Renal cortex interstitium (tissue), 11 donors: ENCODE results near the gene ABLIM1. TPM values are rescaled to one million over a fixed set of nuclear protein-coding genes. Genes with fewer than 3 reads are reported as not detected.

Source experiments
- DNase-seq, 11 donors: peaks; one replicate each; pipeline ENCODE4 v3.0.0-alpha.2; 2013; ENCODE audit warnings: low read depth in 9 of 11, low spot score in 4 of 11; ENCODE audit errors: extremely low read depth in 1 of 11
- polyA plus RNA-seq, 3 donors: library from polyadenylated mRNA; unstranded; fragments of 120-200 nt; gene quantifications; one replicate each; pipeline ENCODE4 v1.2.1, GENCODE V29; 2013; ENCODE audit not compliant: insufficient read length in 3 of 3

ABLIM1 gene
- polyA plus RNA-seq, 3 donors, result 86.6 to 120 (median 104) TPM

DNA sequence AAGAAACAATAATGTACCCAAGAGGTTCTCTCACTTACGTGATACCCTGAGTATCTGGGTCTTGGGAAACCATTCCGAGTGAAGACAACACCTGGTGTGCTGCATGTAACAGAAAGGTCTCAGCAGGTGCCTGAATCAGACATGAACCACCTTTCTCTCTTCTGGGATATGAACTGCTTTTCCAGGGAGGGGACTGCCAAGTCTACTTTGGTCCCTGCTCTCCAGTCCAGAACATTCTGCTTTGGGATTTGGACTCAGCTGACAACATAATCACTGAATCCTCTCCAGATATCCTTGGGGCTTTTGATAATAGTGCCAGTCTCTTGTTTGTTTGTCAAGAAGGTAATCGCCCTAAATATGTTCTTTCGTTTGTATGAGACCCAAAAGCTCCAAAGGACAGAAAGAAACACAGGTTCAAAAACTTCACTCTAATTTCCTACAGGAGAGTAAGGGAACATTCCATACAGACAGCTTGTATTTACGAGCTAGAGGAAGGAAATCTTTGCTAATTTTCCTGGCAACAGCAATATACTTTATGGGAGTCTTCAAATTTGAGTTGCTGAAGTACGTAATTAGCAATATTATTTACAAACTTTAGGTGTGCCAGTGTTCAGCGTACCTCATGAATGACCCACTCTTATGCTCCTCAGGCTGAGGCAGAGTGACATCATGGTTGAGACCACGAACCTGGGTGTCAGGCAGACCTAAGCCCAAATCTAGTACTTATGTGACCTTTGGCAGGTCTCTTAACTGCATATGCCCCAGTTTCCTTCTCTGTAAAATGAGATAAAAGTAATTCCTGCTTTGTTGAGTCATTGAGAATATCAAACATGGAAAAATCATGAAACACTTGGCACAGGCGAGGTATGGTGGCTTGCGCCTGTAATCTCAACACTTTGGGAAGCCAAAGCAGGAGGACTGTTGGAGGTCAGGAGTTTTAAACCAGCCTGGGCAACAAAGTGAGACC is 5.4 kb downstream of the ABLIM1 start:
- DNase-seq, result no peak

DNA sequence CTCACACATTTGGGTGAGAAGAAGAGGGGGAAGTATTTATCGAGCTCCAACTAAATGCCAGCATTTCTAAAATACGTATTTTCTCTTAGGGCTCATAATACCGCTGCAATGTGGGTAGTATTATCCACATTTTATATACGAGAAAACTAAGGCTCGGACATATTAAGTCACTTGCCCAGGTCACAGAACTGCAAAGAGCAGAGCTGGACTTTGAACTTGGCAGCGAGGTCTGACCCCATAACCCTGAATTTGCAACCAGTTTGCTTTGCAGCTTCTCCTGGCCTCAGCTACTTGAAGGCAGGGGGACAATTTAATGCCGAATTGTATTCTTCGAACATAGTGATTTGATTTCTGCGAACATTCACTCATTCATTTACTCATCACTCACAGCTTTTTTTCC is 7.2 kb downstream of the ABLIM1 start:
- DNase-seq, result no peak

DNA sequence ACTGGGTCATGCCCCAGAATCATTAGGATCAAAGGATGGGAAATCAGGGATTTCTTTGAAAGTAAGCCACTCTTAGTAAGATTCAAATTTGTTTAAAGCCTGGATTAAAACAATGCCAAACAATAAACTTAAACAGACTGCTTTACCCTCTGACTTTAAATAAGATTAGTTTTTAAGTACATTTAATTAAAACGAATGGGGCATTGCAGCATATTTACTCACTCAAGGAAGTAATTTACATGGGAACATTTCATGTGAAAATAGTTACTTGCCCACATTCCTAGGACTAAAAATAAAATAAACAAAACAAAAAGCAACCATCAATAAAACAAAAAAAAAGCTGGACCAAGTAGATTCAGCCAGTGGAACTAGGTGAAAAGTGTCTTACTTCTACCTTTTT is 7.8 kb downstream of the ABLIM1 start:
- no peak for DNase-seq

DNA sequence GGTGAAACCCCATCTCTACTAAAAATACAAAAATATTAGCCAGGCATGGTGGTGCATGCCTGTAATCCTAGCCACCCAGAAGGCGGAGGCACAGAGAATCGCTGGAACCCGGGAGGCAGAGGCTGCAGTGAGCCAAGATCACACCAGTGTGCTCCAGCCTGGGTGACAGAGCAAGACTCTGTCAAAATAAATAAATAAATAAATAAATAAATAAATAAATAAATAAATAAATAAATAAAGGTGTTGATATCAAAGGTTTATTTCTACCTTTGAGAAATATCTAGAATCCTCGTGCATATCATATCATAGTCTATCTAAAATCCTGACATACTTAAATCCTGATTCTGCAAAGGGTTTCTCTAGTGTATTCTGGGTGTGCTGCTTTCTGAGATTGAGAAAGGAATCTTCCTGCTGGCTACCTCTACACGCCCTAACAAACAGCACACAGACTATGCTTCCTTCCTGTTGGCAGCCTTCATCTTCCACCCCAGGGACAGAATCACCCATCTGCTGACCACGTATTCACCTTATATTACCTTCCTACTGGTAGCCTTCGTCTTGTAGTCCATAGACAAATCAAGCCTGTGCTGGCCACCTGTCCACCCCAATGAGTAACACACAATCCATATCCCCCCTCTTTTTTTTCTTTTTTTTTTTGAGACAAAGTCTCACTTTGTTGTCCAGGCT is 8.7 kb downstream of the ABLIM1 start:
- DNase-seq, result no peak

DNA sequence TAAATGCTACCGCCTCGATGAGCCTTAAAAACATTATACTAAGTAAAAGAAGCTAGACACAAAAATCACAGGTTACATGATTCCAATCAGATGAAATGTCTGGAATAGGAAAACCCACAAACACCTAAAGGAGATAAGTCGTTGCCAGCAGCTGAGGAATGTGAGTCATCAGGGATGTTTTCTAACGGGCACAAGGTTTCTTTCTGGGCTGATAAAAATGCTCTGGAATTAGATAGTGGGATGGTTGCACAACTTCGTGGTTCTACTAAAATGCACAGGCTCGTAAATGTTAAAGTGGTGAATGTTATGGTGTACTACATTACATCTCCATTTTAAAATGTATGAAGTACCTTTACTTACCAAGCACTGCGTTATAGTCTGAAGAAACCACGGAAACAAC is 9.7 kb downstream of the ABLIM1 start:
- DNase-seq, result no peak

DNA sequence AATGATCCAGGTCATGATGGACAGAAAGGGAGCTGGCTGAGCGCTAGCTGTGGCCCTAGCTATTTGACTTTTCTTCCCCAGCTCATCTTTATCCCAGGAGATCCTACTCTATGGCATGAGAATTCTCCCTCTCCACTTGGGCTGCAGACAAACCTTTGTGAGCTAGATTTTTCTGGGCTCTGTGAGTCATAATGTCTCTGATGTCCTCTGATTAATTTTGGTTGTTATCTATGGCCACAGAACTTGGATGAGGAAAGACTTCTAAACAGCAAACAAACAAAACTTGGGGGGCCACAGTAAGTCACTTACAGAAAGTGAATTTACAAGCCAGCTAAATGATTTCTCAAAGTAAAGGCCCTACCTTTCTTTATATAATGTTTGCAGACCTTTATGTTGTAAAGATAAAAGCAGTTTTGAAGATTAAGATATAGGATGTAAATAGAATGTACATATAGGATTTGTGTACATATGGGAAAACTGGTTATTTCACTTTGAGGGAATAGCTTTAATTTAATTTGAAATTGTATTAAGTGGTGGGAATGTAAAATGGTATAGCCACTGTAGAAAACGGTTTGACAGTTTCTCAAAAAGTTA is 10.4 kb downstream of the ABLIM1 start:
- no peak for DNase-seq

DNA sequence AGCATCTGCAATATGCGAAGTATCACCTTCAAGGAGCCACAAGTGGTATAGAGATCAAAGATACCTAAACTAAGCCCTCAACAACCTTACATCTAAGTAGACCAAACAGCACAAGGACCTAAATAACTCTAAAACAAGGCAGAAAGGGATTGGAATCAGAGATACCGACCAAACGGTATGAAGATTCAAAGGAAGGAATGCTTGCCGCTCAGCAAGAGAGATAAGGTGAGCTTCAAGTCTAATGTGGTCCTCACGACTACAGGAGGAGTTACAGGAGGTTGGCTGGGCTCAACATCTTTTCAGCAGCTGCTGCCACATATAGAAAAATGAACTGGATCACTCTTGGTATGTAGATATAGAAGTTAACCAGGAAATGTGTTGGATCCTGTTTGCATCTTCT is 11.6 kb downstream of the ABLIM1 start:
- no peak for DNase-seq

DNA sequence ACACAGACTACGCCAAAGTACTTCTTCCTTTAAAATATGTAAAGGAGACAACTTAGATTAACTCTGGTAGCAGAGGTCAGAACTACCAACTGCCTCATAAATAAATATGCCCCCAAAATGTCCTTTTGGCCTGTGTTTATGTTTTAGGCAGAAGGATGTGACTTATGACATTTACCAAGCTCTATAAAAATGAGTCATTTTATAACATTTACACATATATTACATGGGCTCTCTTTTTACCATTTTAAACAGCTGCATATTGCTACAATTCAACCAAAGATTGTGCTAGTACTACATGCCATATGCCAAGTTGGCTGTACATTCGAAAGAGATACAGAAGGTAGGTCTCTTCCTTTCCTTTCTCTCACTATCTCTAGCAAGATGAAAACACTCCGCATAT is 12.4 kb downstream of the ABLIM1 start:
- no peak for DNase-seq

DNA sequence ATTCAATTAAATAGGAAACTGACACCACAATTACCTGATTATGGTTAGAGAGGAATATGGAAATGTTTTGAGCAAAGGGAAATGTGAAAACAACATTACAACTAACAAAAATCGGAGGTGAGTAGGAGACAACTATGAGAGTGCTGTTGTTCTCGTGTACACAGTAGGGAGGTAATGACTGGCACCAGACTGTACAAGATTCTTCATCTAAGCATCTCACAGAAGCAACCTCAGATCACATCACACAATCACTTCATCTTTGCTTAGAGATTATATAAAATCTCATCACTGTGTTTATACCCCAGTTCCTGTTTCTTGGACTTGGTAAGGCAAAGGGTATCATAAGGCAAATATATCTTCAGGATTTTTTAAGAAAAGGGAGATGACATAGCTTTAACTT is 14.9 kb downstream of the ABLIM1 start:
- no peak for DNase-seq

DNA sequence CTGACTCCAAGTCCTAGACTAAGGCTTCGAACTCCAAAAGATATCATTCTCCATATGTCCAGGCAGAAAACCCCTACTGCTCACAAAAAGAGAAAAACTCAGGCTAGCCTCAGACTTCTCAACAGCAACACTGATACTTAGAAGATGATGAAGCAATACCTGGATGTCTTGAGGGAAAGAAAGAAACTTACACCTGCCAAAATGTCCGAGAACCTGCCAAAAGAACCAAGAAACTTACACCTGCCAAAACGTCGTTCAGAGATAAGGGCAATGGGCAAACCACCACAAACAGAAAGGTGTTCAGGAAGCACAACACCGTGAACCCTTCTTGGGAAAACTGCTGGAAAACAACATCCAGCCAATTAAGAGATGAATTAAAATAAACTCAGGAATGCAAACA is 15.3 kb downstream of the ABLIM1 start:
- no peak for DNase-seq

DNA sequence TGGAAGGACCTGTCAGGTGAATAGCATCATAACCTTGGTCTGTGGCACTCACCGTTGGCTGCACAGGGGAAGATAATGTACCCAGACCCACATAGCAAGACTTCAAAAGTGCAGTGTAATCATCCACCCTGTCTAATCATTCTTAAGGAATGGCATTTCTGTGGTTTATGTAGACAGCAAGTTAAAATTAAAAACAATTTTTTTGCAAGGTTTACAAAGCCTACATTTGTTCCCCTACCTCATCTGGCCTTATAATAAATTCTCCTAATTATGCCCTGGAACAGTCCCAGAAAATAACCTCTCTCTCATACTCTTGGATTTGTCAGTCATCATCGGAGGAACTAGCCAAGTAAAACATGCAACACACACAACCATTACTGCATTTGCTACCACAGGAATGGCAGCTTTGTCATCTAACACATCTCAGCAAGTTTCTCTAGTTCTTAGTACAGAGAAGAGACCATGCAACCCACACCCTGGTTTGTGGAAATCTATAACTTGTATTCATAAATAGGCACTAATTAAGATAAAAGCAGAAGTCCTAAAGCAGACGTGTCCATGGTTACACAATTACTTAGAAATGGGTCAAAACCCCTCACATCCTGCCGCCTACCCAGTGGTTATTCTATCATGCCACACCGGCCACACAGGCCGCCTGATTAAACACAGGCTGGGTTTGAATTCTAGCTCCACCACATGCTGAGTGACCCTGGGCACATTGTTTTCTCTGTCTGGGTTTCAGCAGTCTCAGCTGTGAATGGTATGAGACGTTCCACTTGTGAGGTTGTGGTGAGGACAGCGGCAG is 19.1 kb downstream of the ABLIM1 start:
- DNase-seq, result no peak

DNA sequence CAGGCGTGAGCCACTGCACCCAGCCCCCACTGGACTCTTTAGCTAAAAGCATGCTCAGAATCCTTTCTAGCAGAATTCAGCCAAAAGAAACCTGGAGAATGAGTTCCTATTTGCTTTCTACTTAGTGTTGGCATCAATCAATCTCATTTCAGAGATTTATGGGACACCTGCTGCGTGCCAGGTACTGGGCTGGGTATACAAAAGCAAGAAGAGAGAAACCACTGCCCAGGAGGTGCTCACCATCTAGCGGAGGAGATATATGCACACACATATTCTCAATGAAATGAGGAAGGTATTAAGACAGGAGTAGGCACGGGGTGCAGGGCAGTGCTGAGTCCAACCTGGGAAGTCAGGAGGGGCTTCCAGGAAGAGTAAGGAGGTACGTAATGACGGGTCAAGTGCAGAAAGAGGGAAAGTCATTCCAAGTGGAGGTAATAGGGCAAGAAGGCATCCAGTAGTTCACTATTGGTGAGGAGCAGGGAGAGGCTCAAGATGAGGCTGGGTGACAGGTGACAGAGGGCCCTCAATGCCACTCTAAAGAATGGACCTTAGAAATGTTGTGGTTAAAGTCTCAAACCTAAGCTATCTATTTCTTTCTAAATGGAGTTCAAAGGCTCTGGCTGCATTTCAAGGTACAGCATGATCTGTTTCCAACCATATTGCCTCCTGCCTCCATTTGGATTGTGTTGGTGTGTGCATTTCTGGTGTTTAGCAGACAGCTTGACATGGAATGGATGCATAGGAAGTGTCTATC is 22.1 kb downstream of the ABLIM1 start:
- DNase-seq, result no peak

DNA sequence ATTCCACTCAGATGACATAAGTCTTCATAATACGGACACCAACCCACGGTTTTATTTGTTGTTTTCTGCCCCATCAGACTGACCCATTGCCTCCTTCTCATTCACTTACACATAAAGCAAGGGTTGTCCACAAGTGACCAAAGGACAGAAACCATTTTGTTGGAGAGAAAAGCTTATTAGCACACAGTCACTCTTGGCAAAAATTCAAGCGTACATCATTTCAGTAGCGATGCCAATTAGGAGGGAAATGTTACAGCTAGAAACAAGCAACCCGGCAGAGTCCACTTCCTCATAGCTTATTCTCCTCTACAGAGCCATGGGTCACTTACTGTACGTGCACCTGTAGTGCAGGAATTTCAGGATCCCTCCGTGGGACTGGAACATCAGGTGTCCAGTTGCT is 23.0 kb downstream of the ABLIM1 start:
- no peak for DNase-seq

DNA sequence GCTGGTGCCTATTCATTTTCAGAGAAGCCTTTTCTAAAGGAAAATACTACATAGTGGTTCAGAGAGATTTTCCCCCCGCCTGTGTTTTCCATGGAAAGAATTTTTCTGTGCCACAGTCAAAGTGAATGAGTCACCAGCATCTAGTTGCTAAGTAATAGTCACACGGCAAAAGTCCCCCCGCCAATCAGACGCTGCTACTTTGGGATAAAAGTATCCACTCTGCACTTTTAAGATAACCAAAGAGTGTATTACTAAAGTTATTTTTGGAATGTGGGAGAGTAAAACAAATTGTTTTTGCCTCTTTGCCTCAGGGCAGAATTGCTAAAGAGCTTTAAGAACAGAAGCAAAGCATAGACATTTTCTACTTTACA is 23.5 kb downstream of the ABLIM1 start:
- DNase-seq, result peak in 5 of 11 donors; percentile 28 to 59 (median 48)

DNA sequence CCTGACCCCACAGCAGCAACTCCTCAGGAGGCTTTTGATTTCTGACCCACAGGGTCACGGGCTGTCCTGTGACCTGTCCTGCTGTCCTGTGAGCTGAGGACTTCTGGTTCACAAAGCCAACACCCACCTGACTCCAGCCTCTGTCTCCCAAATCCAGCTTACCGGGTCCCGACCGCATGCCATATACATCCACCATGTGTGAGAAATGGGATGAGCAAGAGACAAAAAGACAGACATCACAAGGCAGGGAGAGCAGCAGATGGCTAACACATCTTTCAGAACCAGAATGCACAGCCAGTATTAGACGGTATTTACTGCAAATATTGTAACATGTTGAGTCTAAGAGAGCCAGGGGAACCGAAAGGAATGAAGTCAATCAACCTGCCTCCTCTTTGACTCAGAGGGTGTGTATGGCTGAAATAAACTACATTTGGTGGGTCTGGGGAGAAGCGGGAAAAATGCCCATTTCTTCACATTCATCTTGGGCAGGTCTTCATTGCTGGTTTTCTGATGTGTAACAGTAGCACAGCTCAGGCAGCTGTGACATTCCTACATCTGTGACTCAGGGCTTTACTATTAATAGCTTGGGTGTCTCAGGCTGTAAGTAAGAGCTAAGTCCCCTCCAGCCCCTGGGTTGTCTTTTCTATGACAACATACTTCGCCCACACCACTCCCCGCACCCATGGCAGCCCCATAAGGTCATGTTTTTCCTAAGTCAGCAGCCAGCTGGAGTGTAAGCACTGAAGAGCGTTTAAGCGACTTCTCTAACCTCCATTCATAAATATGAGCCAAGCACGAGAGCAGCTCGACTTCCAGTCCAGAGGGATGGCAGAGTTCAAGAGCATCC is 25.0 kb downstream of the ABLIM1 start:
- peak in 4 of 11 donors; percentile 25 to 55 (median 48) for DNase-seq

DNA sequence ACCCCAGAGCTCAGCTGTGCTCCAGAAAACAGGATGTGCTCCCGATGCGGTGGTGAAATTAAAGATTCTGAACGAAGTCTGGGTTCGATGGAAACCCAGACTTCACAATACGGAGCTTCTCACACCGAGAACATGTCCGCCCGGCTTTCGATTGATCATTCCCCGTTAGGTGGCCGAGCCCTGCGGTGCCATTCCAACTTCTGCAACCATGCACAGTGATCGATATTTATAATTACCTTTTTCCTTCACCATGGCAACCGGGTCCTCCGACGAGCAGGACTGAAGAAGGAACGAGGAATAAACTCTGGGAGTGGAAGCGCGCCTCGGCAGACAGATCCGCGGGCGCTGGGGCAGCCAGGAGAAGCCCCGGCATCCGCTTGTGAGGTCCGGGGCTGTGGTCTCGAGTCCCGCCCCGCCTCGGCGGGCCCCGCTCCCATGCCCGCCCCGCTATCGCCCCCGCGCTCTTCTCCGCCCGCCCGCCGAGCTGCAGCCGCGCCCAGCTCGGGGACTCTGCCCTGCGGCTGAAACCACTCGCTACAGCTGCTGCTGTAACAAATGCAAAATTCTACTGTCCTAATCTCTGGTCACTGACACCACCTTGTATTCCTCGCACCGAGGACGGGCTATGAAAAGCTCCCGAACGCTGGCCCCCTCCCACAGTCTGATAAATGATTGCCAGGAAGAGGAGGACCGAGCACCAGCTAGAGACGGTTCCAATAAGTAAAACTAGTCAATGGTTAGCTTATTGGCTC is 26.2 kb downstream of the ABLIM1 start:
- DNase-seq, result peak in 4 of 11 donors; percentile 33 to 63 (median 39)

DNA sequence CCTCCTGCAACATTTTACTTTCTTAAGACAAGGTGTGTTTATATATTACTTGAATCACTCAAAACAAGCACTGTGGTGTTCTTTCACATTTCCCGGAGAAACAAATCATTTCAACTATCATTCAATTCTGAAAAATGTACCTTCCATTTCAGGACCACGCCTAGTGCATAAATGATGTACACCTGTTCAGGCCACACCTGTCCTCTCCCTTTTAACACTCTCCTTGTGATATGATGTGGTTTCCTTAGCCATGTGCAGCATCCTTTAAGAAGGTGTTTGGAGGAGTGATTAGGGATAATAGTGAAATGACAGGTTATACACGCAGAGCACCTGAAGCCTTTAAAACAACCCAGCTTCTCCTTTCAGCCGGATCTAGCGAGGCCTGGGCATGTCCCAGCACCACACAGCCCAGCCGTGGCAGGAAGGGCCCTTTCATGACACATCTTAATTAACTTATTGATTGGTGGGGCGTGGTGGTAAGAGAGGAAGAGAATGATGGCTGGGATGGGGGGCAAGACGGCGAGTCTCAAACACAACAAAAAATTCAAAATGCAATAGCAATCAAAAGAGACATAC is 26.9 kb downstream of the ABLIM1 start:
- DNase-seq, result no peak
